Measurements from ENCODE around the gene C10orf53. TPM values are rescaled to one million over a fixed set of nuclear protein-coding genes. Genes with fewer than 3 reads are reported as not detected.

The C10orf53 gene
- total and polyA plus RNA-seq, 2 of the 8 experiments (the other 6 are each of a cell fraction or from before 2014, with no cell fraction given): not detected

DNA sequence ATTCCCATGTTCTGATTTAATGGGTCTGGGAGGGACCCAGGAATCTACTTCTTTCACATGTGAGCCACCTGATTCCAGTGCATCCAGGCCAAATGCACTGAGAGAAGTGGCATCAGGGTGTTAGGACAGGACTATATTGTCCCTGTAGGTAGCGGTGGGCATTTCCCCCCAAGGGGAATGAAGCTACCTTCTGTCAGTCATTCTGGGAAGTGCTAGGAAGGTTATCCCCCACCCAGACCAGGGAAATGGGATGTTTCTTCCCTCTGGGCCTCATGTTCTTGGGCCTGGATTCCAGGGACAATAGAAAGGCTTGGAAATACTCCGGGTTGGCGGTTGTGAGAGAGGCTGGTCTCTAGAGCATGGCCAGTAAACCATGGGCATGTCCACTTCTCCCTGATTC, 20.8 kb downstream of the C10orf53 start (continued):
- TF ChIP-seq, protein P1, sequence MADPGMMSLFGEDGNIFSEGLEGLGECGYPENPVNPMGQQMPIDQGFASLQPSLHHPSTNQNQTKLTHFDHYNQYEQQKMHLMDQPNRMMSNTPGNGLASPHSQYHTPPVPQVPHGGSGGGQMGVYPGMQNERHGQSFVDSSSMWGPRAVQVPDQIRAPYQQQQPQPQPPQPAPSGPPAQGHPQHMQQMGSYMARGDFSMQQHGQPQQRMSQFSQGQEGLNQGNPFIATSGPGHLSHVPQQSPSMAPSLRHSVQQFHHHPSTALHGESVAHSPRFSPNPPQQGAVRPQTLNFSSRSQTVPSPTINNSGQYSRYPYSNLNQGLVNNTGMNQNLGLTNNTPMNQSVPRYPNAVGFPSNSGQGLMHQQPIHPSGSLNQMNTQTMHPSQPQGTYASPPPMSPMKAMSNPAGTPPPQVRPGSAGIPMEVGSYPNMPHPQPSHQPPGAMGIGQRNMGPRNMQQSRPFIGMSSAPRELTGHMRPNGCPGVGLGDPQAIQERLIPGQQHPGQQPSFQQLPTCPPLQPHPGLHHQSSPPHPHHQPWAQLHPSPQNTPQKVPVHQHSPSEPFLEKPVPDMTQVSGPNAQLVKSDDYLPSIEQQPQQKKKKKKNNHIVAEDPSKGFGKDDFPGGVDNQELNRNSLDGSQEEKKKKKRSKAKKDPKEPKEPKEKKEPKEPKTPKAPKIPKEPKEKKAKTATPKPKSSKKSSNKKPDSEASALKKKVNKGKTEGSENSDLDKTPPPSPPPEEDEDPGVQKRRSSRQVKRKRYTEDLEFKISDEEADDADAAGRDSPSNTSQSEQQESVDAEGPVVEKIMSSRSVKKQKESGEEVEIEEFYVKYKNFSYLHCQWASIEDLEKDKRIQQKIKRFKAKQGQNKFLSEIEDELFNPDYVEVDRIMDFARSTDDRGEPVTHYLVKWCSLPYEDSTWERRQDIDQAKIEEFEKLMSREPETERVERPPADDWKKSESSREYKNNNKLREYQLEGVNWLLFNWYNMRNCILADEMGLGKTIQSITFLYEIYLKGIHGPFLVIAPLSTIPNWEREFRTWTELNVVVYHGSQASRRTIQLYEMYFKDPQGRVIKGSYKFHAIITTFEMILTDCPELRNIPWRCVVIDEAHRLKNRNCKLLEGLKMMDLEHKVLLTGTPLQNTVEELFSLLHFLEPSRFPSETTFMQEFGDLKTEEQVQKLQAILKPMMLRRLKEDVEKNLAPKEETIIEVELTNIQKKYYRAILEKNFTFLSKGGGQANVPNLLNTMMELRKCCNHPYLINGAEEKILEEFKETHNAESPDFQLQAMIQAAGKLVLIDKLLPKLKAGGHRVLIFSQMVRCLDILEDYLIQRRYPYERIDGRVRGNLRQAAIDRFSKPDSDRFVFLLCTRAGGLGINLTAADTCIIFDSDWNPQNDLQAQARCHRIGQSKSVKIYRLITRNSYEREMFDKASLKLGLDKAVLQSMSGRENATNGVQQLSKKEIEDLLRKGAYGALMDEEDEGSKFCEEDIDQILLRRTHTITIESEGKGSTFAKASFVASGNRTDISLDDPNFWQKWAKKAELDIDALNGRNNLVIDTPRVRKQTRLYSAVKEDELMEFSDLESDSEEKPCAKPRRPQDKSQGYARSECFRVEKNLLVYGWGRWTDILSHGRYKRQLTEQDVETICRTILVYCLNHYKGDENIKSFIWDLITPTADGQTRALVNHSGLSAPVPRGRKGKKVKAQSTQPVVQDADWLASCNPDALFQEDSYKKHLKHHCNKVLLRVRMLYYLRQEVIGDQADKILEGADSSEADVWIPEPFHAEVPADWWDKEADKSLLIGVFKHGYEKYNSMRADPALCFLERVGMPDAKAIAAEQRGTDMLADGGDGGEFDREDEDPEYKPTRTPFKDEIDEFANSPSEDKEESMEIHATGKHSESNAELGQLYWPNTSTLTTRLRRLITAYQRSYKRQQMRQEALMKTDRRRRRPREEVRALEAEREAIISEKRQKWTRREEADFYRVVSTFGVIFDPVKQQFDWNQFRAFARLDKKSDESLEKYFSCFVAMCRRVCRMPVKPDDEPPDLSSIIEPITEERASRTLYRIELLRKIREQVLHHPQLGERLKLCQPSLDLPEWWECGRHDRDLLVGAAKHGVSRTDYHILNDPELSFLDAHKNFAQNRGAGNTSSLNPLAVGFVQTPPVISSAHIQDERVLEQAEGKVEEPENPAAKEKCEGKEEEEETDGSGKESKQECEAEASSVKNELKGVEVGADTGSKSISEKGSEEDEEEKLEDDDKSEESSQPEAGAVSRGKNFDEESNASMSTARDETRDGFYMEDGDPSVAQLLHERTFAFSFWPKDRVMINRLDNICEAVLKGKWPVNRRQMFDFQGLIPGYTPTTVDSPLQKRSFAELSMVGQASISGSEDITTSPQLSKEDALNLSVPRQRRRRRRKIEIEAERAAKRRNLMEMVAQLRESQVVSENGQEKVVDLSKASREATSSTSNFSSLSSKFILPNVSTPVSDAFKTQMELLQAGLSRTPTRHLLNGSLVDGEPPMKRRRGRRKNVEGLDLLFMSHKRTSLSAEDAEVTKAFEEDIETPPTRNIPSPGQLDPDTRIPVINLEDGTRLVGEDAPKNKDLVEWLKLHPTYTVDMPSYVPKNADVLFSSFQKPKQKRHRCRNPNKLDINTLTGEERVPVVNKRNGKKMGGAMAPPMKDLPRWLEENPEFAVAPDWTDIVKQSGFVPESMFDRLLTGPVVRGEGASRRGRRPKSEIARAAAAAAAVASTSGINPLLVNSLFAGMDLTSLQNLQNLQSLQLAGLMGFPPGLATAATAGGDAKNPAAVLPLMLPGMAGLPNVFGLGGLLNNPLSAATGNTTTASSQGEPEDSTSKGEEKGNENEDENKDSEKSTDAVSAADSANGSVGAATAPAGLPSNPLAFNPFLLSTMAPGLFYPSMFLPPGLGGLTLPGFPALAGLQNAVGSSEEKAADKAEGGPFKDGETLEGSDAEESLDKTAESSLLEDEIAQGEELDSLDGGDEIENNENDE (IDR thresholded peaks at IDR 0.05; ENCODE audit: insufficient replicate concordance, low read length): no peak
- TF ChIP-seq CBX8 (IDR thresholded peaks at IDR 0.05; ENCODE audit: borderline replicate concordance, low read depth, low read length) (no peak), KDM4A (IDR thresholded peaks at IDR 0.05; ENCODE audit: low read depth, low read length, severe bottlenecking) (no peak), JUN (IDR thresholded peaks at IDR 0.05; ENCODE audit: low read depth, low read length) (no peak)
